HG02870 (cell line): ENCODE data around the gene BCAS1.
A peak's percentile ranks its signal among the peaks of the same experiment; 100 is the strongest.

ENCODE experiments used
- ATAC-seq: cut with Tn5 transposase; IDR thresholded peaks from one replicate; pipeline ENCODE4 v1.9.1; 2021; ENCODE audit warnings: mild to moderate bottlenecking, moderate library complexity; ENCODE audit not compliant: unreplicated experiment

BCAS1 gene

DNA sequence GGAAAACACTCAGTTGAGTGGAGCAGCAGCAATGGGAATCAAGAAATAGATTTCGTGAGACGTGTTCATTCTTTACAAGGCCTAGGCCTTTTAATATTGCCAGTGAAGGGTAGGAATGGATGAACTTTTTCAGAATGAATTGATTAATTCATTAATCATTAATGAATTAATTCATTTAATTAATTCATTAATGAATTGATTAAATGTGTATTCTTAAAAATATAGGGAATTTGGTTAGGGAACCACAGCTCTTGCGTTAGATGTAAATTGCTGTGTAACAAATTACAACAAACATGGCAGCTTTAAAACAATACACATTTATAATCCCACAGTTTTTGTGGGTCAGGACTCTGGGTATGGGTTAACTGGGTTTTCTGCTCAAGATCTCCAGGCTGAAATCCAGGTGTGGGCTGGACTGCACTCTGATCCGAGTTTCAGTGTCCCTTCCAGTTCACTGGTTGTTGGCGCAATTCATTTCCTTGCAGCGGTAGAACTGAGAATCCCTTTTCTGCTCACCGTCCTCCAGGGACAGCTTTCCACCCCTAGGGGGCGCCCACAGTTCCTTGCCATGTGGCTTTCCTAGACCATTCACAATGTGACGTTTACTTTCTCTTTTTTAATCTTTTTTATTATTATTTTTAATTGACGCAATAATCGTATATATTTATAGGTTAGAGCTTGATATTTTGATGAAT is 32.8 kb upstream of the BCAS1 start:
- peak; percentile 83 for ATAC-seq

DNA sequence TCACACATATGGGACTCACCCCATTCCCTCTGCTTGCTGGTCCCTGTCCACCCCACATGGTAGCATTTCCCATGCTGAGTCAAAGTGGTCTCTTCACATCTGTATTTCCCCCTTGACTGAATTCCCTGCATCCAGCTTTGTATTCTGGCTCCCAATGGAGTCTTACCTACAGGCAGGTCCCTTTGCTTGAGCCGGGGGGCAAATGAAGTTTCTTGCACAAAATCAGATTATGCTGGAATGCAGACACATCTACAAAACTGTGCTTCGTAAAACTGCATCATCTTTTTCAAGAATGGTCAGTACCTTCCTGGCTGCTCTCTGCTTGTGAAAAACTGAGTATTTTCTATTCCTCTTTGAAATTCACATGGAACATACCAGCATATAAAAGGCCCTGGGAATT is 32.1 kb upstream of the BCAS1 start:
- no peak for ATAC-seq

DNA sequence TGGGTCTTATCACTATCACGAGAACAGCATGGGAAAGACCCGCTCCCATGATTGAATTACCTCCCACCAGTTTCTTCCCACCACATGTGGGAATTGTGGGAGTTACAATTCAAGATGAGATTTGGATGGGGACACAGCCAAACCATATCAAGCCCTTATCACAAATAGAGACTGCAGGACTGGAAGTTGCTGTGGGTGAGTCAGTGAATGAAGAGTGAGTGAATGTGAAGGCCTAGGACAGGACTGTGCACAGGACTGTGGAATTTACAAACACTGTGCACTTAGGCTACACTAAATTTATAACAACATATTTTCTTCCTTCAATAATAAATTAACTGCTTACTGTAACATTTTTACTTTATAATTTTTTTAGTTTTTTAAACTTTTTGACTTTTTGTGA is 30.2 kb upstream of the BCAS1 start:
- ATAC-seq, result no peak

DNA sequence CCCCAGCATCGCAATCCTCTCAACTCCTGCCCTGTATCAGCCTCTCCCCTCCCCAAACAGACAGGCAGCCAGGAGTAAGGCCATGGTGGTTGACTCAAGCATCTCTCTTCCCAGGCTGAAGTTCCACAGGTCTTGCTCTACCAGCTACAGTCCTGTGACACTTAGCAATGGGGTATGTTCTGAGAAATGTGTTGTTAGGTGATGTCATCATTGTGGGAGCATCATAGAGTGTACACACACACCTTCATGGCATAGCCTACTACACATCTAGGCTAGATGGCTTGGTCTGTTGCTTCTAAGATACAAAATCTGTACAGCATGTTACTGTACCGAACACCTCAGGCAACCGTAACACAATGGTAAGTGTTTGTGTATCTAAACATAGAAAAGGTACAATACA is 29.5 kb upstream of the BCAS1 start:
- ATAC-seq, result no peak

DNA sequence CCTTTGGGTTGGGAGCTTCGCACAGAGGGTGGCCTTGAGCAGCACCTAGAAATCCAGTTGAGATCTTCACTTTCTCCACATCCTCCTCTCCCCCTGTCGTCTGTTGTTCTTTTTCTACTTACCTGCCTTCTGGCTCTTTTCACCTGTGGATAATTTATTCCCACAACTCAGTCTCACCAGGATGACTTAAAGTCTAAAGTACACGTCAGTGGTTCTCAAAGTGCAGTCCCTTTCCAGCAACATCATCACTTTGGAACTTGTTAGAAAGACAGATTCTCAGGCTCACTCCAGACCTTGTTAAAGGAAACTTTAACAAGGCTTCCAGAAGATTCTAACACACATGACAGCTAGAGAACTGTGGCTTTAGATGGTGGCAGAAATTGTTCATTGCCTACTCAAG is 27.7 kb upstream of the BCAS1 start:
- ATAC-seq, result no peak

DNA sequence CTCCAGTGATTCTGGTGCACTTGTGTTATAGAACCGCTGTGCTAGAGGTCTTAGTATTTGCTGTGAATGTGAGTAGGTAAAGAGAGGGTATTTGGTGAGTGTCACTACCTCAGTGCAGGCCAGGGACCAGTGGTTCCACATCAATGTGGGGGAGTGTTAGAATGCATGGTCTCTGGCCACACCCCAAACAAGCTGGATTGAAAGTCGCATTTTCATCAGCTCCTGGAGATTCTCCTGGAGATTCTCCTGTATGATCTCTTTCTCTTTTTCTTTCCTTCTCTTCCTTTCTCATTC is 26.8 kb upstream of the BCAS1 start:
- no peak for ATAC-seq

DNA sequence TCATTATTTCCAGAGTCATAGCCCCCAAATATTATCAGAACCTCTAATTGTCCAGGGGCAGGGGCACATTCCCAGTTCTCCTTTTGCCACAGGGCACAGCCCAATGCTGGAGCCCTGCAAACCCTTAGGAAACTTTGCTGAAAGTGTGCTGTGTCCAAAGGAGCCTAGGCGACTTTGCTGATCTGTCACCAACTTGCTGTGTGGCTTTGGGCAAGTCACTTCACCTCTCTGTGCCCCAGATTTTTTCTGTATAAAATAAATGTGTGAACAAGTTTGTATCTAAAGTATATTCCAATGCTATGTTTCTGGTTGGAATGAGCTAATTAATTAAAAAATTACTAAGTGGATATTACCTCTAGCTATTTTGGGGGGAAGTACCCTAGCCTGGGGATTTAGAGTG is 25.4 kb upstream of the BCAS1 start:
- ATAC-seq, result no peak

DNA sequence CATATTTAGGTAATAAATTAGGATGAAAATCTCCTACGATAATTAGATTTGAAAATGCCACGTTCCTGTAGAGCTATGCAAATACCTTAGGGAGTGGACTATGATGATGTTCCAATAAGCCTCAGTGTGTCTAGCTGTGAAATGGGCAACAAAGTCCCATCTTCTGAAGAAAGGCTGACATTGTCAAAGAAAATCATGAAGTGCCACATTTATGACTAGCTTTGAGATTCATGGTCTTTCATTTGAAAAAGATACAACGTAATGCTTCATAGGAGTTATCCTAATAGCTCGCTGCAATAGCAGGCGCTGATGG is 23.8 kb upstream of the BCAS1 start:
- ATAC-seq, result no peak

DNA sequence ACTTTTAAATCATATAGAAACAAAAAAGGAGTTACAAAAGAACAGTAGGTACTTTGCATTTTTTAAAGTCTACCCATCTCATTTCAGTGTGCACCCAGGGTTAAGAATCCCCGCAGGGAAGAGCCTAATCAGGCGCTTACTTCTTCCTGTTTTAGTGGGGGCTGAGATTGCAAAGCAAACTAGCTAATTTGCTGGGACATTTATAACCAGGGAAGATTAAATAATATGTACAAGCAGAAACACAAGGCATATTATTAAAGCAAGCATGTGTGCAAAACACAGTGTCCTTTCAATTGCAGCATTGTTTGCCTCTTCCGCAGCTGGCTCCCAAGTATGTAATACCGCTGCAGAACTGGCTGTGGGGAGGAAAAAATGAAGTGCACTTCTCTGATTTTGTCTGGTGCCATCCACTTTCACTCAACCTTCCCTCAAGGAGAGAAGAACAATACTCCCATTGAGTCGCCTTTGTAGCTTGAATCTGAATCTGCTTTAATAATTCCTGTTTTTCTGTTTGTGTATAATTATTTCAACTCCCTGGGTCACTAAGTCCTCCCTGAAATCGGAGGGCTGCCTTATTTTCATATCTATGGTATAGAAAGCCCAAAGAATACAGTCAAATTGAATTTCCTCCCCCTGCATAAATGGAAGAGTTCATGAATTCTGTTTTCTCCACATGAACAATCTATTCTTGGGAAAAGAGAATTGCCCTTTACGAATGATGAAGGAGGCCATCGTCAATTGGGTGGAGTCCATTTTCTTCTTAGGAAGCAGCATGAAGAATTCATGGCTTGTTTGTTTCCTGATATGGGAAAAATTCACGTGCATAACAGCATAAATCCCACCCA is 23.3 kb upstream of the BCAS1 start:
- ATAC-seq, result no peak

DNA sequence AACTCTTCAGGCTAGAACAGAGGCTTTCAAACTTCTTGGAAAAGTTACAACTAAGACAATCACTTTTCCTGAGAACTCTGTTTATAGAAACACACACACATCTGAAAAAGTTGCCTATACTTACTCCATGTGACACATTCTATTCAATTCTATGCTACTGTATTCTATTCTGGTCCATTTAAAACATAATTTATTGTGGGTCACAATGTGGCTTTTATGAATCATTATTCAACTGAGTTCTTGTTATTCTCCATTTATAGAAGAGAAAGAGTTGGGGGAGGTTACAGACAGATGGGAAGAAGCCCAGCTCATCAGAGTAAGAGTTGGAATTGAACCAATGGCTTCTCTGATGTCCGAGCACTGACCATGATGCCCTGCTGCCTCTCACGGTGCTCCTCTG is 21.6 kb upstream of the BCAS1 start:
- ATAC-seq, result no peak

DNA sequence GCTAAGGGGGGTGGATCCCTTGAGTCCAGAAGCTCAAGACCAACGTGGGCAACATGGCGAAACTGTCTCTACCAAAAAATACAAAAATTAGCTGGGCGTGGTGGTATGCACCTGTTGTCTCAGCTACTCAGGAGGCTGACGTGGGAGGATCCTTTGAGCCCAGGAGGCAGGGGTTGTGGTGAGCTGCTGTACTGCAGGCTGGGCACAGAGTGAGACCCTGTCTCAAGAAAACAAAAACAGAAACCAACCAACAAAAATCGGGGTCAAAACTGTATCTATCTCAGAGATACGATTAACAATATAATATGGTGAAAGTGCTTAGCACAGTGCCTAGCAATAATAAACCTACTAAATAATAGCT is 20.7 kb upstream of the BCAS1 start:
- ATAC-seq, result no peak

DNA sequence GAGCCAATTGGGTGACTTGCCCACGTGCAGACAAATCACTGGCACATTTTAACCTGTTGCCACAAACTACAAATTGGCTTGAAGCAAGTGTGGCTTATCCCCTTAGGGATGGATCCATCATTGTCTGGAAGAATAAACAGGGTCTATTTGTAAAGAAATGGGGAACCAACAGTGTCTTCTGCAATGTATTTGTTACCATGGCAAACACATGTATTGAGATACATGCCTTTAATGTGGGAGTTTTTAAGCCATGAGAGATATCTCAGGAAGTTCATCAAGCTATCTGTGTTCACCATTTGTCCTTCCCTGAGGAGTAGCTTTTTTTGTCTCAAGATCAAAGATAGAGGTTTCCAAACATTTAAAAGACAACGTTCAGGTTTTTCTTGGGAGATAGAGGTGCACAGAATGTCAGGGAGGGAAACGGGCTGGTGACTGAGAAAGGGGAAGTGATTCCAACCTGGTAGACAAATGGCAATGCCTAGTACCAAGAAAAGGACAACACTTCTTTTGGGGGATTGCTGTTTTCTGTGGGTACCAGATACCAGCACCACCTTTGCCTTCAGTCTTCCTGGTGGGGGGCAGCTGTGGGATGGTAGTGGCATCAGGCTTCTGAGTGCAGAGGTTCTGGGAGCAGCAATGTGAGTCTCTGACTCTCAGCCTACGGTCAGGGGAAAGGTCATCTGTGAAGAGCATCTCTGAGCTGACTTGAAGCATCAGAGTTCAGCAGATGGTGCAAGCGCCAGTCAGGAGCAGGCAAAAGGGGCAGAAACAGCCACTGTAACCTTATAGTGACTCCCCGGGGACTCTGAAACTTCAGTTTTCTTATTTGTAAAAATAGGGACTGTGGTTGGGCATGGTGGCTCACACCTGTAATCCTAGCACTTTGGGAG is 20.1 kb upstream of the BCAS1 start:
- no peak for ATAC-seq

DNA sequence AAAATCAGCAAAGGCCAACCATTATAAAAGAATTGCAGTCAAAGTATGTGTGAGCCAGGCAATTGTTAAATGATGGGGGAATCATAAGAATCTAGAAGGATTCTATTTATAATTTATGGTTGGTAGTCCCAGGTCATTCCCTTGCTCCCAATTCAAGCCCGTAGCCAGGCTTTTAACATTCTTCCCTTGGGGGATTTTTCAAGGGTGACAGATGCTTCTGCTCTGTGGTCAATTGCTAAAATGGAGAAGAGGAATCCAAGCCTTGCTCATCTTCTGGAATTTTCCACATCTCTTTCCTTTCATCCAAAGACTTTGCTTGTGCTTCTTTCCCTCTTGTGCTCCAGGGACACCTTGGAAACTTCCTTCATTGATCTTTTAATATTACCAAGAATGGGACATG is 18.0 kb upstream of the BCAS1 start:
- no peak for ATAC-seq

DNA sequence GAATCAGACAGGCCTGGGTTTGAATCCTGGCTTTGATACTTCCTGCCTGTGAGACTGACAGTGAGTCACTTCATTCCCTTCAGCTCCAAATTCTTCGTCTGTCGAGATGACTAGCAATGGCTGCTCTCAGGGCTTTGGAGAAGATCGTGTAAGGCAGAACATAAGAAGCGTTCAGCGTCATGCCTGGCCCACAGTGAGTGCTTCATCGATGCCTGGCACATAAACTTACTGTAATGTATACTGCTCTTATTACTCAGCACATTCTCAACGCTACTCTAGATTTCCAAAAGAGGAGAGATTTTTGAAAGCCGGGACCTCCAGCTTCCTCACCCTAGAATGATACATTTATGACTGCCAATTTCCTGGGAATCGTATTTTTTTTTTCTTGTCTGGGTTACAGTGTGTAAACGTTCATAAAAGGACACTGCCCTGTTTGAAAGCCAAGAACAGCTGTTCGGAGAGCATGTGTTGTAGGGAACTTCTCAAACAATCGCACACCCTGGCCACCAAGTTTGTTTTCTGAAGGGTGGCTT is 16.2 kb upstream of the BCAS1 start:
- no peak for ATAC-seq

DNA sequence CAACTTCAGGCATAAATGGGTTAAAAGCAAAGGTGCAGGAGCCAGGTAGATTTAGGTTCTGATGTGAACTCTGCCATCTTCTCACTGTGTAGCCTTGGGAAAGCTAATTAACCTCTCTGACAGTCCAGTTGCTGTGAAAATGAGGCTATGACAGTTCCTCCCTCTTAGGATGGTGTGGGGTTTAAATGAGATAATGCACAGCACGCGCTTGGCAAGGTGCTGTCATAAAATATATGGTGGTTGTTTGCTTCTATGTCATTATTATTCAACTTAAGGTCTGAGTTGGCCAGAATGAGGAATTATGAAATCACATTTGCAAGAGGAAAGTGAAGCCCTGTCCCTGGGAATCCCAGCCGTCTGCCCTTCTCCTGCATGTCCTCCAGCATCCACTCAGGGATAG is 15.5 kb upstream of the BCAS1 start:
- ATAC-seq, result no peak

DNA sequence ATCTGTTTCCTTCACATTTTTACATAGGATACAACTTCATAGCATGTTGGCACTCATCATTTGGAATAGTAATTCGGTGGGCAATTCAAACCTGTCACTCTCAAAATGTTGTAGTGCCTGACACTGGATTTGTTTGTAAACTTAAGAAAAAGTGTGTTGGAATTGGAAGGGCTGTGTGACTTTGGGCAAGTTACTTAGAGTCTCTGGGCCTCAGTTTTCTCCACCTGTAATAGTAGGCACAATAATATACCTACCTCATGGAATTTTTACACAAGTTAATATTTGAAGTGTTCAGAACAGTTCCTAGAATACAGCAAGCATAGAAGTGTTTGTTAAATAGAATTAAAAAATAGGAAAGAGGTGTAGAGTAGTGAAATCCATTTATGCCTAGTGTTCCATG is 15.0 kb upstream of the BCAS1 start:
- no peak for ATAC-seq

DNA sequence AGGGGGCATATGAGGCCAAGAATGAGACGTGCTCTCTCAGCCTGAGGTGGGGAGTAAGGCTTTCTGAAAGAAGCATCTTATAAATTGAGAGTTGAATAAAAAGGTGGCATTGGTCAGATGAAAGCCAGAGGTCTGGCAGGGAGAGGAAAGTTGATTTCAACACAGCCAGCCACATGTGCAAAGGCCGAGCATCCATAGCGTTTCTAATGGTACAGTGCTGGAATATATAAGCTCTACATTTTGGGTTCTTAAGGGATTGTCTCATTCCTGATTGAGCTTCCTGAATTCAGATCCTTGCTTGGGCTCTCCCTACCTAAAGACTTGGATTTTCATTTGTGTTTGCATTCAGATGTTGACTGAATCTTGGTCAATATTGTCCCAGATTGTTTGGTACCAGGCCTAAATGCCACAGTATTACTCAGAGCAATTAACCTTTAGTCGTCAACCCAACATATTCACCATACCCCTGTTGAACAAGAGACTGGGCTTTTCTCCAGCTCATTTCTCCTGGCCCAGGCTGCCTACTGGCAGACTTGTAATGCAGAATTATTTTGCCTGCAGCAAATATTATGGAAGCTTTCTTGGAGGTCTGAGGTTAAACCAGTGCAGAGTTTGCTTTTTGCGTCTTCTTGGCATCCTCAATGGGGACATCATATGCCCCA is 14.5 kb upstream of the BCAS1 start:
- no peak for ATAC-seq

DNA sequence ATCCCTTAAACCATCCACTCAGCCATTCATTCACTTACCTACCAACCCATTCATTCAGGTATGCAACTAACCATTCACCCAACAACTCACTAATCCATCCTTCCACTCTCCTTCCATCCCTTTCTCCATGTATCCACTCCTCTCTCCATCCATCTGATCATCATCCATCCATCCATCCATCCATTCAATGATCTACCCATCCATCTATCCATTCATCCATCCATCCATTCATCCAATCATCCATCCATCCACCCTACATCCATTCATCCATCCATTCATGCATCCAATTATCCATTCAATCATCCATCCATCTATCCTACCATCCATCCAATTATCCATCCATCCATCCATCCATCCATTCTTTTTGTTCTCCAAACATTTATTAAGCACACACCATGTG is 13.8 kb upstream of the BCAS1 start:
- ATAC-seq, result no peak

DNA sequence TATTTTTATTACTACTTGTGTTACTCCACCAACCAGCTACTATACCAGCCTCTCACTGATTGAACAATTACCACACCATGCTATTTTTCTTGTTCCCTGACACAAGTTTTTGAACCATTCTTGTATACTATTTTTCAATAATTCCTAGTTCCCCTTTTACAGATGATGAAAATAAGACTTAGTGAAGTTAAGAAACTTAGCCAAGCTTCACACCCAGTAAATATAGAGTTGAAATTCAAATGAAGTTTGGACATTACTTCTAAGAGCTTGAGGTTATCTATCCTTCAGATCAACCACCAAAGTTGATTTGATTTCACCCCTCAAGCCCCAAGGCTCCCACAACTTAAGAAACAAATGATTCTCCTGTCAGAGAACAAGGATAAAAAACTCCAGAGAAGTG is 13.1 kb upstream of the BCAS1 start:
- no peak for ATAC-seq

DNA sequence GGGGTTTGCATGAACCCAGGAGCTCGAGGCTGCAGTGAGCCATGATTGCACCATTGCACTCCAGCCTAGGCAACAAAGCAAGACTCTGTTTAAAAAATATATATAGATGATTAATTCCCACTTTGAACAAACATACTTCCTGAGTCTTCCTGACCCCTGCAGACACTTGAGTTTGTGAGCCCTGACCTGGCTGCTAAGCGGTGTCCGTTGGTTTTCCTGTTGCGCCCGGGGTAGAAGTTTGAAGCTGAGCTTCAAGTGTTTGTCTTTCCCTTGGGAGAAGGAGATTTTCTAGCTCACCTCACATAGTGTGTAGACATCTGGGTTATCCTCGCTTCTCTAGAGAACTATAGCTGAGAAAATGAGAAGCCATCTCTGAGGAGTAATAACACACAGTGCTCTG is 11.7 kb upstream of the BCAS1 start:
- ATAC-seq, result no peak

DNA sequence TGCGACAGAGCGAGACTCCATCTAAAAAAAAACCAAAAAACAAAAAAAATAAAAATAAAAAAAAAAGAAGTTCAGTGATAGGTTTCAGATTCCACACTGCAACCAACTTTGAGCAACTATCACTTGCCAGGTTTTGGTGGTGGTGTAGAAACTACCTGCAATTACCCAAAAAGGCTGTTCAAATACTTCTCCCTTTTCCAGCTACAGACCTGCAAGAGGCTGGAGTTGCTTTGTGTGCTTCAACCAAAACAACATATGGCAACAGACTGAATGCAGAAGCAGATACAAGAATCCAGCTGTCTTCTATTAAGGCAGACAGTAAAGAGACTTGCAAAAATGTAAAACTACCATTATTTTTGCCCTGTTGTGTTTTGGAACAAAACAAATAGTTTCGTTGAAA is 9.3 kb upstream of the BCAS1 start:
- no peak for ATAC-seq
